HepG2 (cell line): ENCODE data around the gene ZFP36L2. TPM values are rescaled to one million over a fixed set of nuclear protein-coding genes. Genes with fewer than 3 reads are reported as not detected.

Experiments
- BCL6 ChIP-seq: IDR thresholded peaks from 2 replicates; pipeline ENCODE4 v1.6.1; 2016; ENCODE audit warnings: missing genetic modification reagents, missing compliant biosample characterization
- CBX2 ChIP-seq, 2 experiments: fragments of 200-600 bp in 1 of 2; sonication (generic); formaldehyde crosslinking in 1 of 2; IDR thresholded peaks; 2 replicates each; pipeline versions ENCODE4 v1.7.0 to v1.8.1; 2018 to 2022; ENCODE audit warnings: low read depth in 2 of 2, low read length in 1 of 2, mild to moderate bottlenecking in 1 of 2, missing genetic modification reagents in 1 of 2
- DNMT3B ChIP-seq: conservative IDR thresholded peaks from 2 replicates; pipeline ENCODE4 v1.6.1; 2016; ENCODE audit warnings: missing biosample characterization, control low read depth
- FOXA3 ChIP-seq: IDR thresholded peaks from 2 replicates; pipeline ENCODE4 v1.6.1; 2016; ENCODE audit warnings: missing genetic modification reagents, missing compliant biosample characterization
- HMG20B ChIP-seq: conservative IDR thresholded peaks from 2 replicates; pipeline ENCODE4 v1.6.1; 2016; ENCODE audit warnings: missing genetic modification reagents, missing compliant biosample characterization
- HNF4A ChIP-seq: sonication (generic); formaldehyde crosslinking; IDR thresholded peaks from 2 replicates; pipeline ENCODE4 v1.4.0; 2020; ENCODE audit warnings: missing genetic modification reagents
- HOXA7 ChIP-seq: sonication (generic); formaldehyde crosslinking; IDR thresholded peaks from 2 replicates; pipeline ENCODE4 v1.8.1; 2022; ENCODE audit warnings: mild to moderate bottlenecking, missing genetic modification reagents, moderate library complexity
- MAFG ChIP-seq: sonication (generic); formaldehyde crosslinking; IDR thresholded peaks from 2 replicates; pipeline ENCODE4 v1.5.1; 2020; ENCODE audit warnings: mild to moderate bottlenecking, missing genetic modification reagents
- MXD4 ChIP-seq: IDR thresholded peaks from 2 replicates; pipeline ENCODE4 v1.6.1; 2016; ENCODE audit warnings: mild to moderate bottlenecking, missing biosample characterization, missing genetic modification reagents
- MZF1 ChIP-seq: sonication (generic); formaldehyde crosslinking; IDR thresholded peaks from 2 replicates; pipeline ENCODE4 v1.8.1; 2023; ENCODE audit warnings: mild to moderate bottlenecking, missing genetic modification reagents, borderline replicate concordance
- PAX8 ChIP-seq: sonication (generic); formaldehyde crosslinking; IDR thresholded peaks from 2 replicates; pipeline ENCODE4 v1.8.0; 2022; ENCODE audit warnings: mild to moderate bottlenecking, missing genetic modification reagents, borderline replicate concordance
- RCOR2 ChIP-seq: IDR thresholded peaks from 2 replicates; pipeline ENCODE4 v1.6.1; 2016; ENCODE audit warnings: missing biosample characterization, missing genetic modification reagents
- RORA ChIP-seq: sonication (generic); formaldehyde crosslinking; IDR thresholded peaks from 2 replicates; pipeline ENCODE4 v1.5.0; 2020; ENCODE audit warnings: mild to moderate bottlenecking, missing genetic modification reagents, moderate library complexity
- RXRA ChIP-seq: sonication (generic); formaldehyde crosslinking; IDR thresholded peaks from 2 replicates; pipeline ENCODE4 v1.5.1; 2020; ENCODE audit warnings: missing genetic modification reagents
- RXRB ChIP-seq: IDR thresholded peaks from 2 replicates; pipeline ENCODE4 v1.6.1; 2016; ENCODE audit warnings: borderline replicate concordance, missing genetic modification reagents, missing compliant biosample characterization
- SRSF4 ChIP-seq: fragments of 200-400 bp; formaldehyde crosslinking; IDR thresholded peaks from one replicate; pipeline ENCODE4 v1.6.1; 2018; ENCODE audit warnings: mild to moderate bottlenecking, low read depth, low read length, moderate library complexity; ENCODE audit not compliant: poor library complexity, severe bottlenecking
- TAF1 ChIP-seq: sonication (generic); formaldehyde crosslinking; IDR thresholded peaks from 2 replicates; pipeline ENCODE4 v1.4.0; 2020; ENCODE audit warnings: missing genetic modification reagents
- ZBTB7A ChIP-seq: sonication (generic); formaldehyde crosslinking; IDR thresholded peaks from 2 replicates; pipeline ENCODE4 v1.8.0; 2022; ENCODE audit warnings: mild to moderate bottlenecking, missing genetic modification reagents
- ZIK1 ChIP-seq: sonication (generic); formaldehyde crosslinking; IDR thresholded peaks from 2 replicates; pipeline ENCODE4 v1.5.0; 2020; ENCODE audit warnings: mild to moderate bottlenecking, low read depth, missing genetic modification reagents, borderline replicate concordance
- ZNF143 ChIP-seq: sonication (generic); formaldehyde crosslinking; IDR thresholded peaks from 2 replicates; pipeline ENCODE4 v1.4.0; 2020; ENCODE audit warnings: missing genetic modification reagents
- ZNF276 ChIP-seq: sonication (generic); formaldehyde crosslinking; IDR thresholded peaks from 2 replicates; pipeline ENCODE4 v1.4.0; 2020; ENCODE audit warnings: mild to moderate bottlenecking, low read depth, missing genetic modification reagents
- ZNF414 ChIP-seq: sonication (generic); formaldehyde crosslinking; IDR thresholded peaks from 2 replicates; pipeline ENCODE4 v1.5.0; 2020; ENCODE audit warnings: missing genetic modification reagents
- ZNF557 ChIP-seq: sonication (generic); formaldehyde crosslinking; IDR thresholded peaks from 2 replicates; pipeline ENCODE4 v1.4.0; 2020; ENCODE audit warnings: missing genetic modification reagents
- ZNF577 ChIP-seq: sonication (generic); formaldehyde crosslinking; IDR thresholded peaks from 2 replicates; pipeline ENCODE4 v1.4.0; 2020; ENCODE audit warnings: mild to moderate bottlenecking, low read depth, missing genetic modification reagents, borderline replicate concordance
- ZNF672 ChIP-seq: sonication (generic); formaldehyde crosslinking; IDR thresholded peaks from 2 replicates; pipeline ENCODE4 v1.8.1; 2022; ENCODE audit warnings: missing genetic modification reagents
- ZSCAN5A ChIP-seq: sonication (generic); formaldehyde crosslinking; IDR thresholded peaks from 2 replicates; pipeline ENCODE4 v1.8.0; 2022; ENCODE audit warnings: mild to moderate bottlenecking, missing genetic modification reagents, borderline replicate concordance
- polyA plus RNA-seq, 8 experiments: library from polyadenylated mRNA; depleted of rRNA in 3 of 8; stranded (reverse) in 7 of 8; unstranded in 1 of 8; fragments of >200 nt; fragmentation: Illumina TruSeq in 4 of 8; extraction: Trizol in 4 of 8; gene quantifications; 2 replicates each; pipeline versions ENCODE4 v1.2.1 to v1.2.3, GENCODE V29; 2011 to 2016; ENCODE audit warnings: low read depth in 4 of 8, missing spikeins in 1 of 8, mixed read lengths in 1 of 8; ENCODE audit not compliant: insufficient read depth in 1 of 8
- total RNA-seq, 5 experiments: library from RNA; depleted of rRNA; stranded (reverse); fragments of >200 nt; fragmentation: Illumina TruSeq; extraction: Trizol; gene quantifications; 2 replicates each; pipeline ENCODE4 v1.2.3, GENCODE V29; 2016; ENCODE audit warnings: low read depth in 1 of 5

ZFP36L2 gene
- total and polyA plus RNA-seq, 2 of the 13 experiments (the other 11 are each of a cell fraction or from before 2014, with no cell fraction given) = 11.2 to 21.8 TPM

GRCh38 chr2:43223521-43224001, 2.8 kb downstream of the ZFP36L2 start (continued):
- TF ChIP-seq RORA (CRISPR knock-in tag) = peak; percentile 32; the same call in 1 of the 2 replicates
- peak; percentile 19 for TF ChIP-seq SRSF4
- TF ChIP-seq DNMT3B (CRISPR knock-in tag) = no peak
- TF ChIP-seq MAFG (CRISPR knock-in tag) = no peak
- TF ChIP-seq BCL6 (CRISPR knock-in tag) = no peak
- TF ChIP-seq ZBTB7A (CRISPR knock-in tag) = no peak
- TF ChIP-seq CBX2 (IDR thresholded peaks at IDR 0.05; ENCODE audit: low read depth, low read length) = no peak
- TF ChIP-seq CBX2 (CRISPR knock-in tag; IDR thresholded peaks at IDR 0.05; ENCODE audit: low read depth) = no peak
- no peak for TF ChIP-seq RXRB (CRISPR knock-in tag)
- TF ChIP-seq MZF1 (CRISPR knock-in tag) = no peak
- TF ChIP-seq PAX8 (CRISPR knock-in tag) = no peak
- TF ChIP-seq TAF1 = 0 out of 2 replicates have a peak, but pooled peaks have one; percentile 9
- TF ChIP-seq ZNF557 (CRISPR knock-in tag) = no peak
- TF ChIP-seq MXD4 (CRISPR knock-in tag) = no peak
- no peak for TF ChIP-seq ZNF577 (CRISPR knock-in tag)
- TF ChIP-seq ZIK1 (CRISPR knock-in tag) = no peak
- TF ChIP-seq RCOR2 (CRISPR knock-in tag) = 0 out of 2 replicates have a peak, but pooled peaks have one; percentile 0
- no peak for TF ChIP-seq ZNF672 (CRISPR knock-in tag)
- TF ChIP-seq ZNF414 (CRISPR knock-in tag) = no peak
- no peak for TF ChIP-seq HNF4A
- TF ChIP-seq RXRA = no peak
- TF ChIP-seq HOXA7 (CRISPR knock-in tag) = no peak
- TF ChIP-seq HMG20B (CRISPR knock-in tag) = no peak
- no peak for TF ChIP-seq FOXA3 (CRISPR knock-in tag)
- TF ChIP-seq ZNF276 = no peak
- no peak for TF ChIP-seq ZSCAN5A (CRISPR knock-in tag)
- TF ChIP-seq ZNF143 (CRISPR knock-in tag) = no peak
